Body of pancreas (tissue), 4 donors: ENCODE measurements around the gene EHBP1.

Experiments
- POLR2A ChIP-seq, 3 donors: fragments of 450-650 bp; IDR thresholded peaks; one replicate each; pipeline ENCODE4 v1.6.1; 2016; ENCODE audit warnings: antibody characterized with exemption in 3 of 3, mild to moderate bottlenecking in 2 of 3
- TF ChIP-seq, protein P1 (sequence below), 7 experiments: fragments of 450-650 bp in 4 of 7; fragments of 200-600 bp in 3 of 7; sonication (generic) in 3 of 7; IDR thresholded peaks; one replicate each; pipeline ENCODE4 v1.5.1; 2016 to 2019; ENCODE audit warnings: antibody characterized with exemption in 7 of 7

DNA sequence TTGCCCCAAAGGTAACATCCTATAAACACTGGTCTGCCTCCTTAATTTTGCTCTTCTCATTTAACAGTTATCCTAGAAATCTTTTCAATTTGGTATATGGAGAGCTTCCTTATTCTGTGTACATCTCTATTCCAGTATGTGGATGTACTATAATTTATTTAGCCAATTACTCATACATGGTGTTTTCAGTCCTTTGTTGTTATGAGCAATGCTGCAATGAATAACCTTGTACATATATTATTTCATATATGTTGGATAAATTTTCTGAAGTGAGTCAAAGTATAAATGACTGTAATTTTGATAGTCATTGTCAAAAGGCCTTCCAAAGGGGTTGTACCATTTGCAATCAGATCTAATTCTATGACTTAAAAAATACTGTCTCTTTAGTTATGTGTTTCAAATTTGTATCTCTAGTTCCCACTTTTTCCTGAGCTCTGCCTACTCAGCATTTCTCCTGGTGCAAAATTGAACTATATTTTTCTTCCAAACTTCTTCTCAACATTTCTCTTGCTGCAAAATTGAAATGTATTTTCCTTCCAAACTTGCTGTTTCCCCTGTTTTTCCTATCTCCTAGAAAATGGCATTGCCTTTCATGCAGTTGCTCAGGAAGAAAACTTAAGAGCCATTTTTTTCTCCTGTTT is 191.8 kb downstream of the EHBP1 start:
- TF ChIP-seq, protein P1, sequence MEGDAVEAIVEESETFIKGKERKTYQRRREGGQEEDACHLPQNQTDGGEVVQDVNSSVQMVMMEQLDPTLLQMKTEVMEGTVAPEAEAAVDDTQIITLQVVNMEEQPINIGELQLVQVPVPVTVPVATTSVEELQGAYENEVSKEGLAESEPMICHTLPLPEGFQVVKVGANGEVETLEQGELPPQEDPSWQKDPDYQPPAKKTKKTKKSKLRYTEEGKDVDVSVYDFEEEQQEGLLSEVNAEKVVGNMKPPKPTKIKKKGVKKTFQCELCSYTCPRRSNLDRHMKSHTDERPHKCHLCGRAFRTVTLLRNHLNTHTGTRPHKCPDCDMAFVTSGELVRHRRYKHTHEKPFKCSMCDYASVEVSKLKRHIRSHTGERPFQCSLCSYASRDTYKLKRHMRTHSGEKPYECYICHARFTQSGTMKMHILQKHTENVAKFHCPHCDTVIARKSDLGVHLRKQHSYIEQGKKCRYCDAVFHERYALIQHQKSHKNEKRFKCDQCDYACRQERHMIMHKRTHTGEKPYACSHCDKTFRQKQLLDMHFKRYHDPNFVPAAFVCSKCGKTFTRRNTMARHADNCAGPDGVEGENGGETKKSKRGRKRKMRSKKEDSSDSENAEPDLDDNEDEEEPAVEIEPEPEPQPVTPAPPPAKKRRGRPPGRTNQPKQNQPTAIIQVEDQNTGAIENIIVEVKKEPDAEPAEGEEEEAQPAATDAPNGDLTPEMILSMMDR (IDR thresholded peaks at IDR 0.05), result no peak
- TF ChIP-seq POLR2A (IDR thresholded peaks at IDR 0.05), result no peak
